PFSK-1 (cell line): ENCODE measurements around the gene ANKRD10.

Source experiments
- POLR2AphosphoS5 ChIP-seq: IDR thresholded peaks from 2 replicates; pipeline ENCODE4 v1.6.1; 2012; ENCODE audit warnings: low read depth, mild to moderate bottlenecking, control low read depth, low read length, moderate library complexity
- REST ChIP-seq, 2 experiments: IDR thresholded peaks; 2 replicates each; pipeline versions ENCODE4 v1.6.1 to v1.8.0; 2011 to 2012; ENCODE audit warnings: low read depth in 2 of 2, low read length in 2 of 2, control low read depth in 1 of 2, inconsistent platforms in 1 of 2, mild to moderate bottlenecking in 1 of 2, moderate library complexity in 1 of 2; ENCODE audit not compliant: insufficient read depth in 1 of 2
- SIN3A ChIP-seq: IDR thresholded peaks from 2 replicates; pipeline ENCODE4 v1.6.1; 2012; ENCODE audit warnings: mild to moderate bottlenecking, low read length, moderate library complexity, borderline replicate concordance; ENCODE audit not compliant: insufficient read depth
- TAF1 ChIP-seq: IDR thresholded peaks from 2 replicates; pipeline ENCODE4 v1.6.1; 2012; ENCODE audit warnings: low read length, control low read depth, borderline replicate concordance; ENCODE audit not compliant: insufficient read depth

DNA sequence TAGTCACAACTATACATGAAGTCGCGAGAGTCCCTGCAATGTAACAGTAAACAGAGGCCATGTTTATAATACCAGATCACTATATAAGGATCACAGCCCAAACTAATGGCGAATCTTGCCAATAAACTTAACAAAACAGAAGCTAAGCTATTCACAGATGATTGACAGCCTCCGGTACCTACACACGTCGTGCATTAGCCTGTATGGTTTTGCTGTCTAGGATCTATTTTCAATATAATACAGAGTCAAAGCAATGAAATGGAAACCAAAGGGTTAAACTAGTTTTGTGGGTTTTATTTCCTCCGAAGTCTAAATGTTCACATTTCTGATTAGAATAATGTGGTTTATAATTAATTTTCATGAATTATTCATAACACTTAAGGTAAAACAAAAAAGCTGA, 10.1 kb downstream of the ANKRD10 start:
- TF ChIP-seq POLR2AphosphoS5: no peak
- TF ChIP-seq TAF1: no peak
- TF ChIP-seq SIN3A: no peak
- TF ChIP-seq REST (IDR thresholded peaks at IDR 0.05; ENCODE audit: insufficient read depth in 1 of 2, low read depth in 2 of 2, low read length in 2 of 2): no peak
